Calu3 (cell line): ENCODE results near the gene CEP131. TPM values are rescaled to one million over a fixed set of nuclear protein-coding genes. Genes with fewer than 3 reads are reported as not detected.
"Not testable (repeated sequence)": the region's sequence is repeated elsewhere in the genome, so short reads cannot be mapped to it uniquely, and the experiment has no call there.

Experiments
- BruUV-seq: library from RNA; stranded (reverse); fragments of 400-500 nt; replicated peaks from 2 replicates; lab custom pipeline; 2021; lab: Mats Ljungman, UMichigan
- CTCF ChIA-PET: fragments of 300-600 bp; sonication (Branson Sonifier 250); formaldehyde crosslinking; loops from one replicate; lab custom pipeline; 2022; ENCODE audit warnings: antibody characterized with exemption; lab: Charles Lee
- DNase-seq: peaks from one replicate; pipeline ENCODE4 v3.0.0; 2022
- H3K27ac Mint-ChIP-seq: one replicate; pipeline ENCODE4 v1.8.0; 2022; ENCODE audit warnings: mixed read lengths; ENCODE audit not compliant: unreplicated experiment
- H3K27me3 Mint-ChIP-seq: one replicate; pipeline ENCODE4 v1.8.0; 2022; ENCODE audit warnings: mixed read lengths; ENCODE audit not compliant: unreplicated experiment
- H3K36me3 Mint-ChIP-seq: one replicate; pipeline ENCODE4 v1.8.0; 2022; ENCODE audit warnings: mild to moderate bottlenecking, moderate library complexity, mixed read lengths; ENCODE audit not compliant: insufficient read depth, unreplicated experiment
- H3K4me1 Mint-ChIP-seq: one replicate; pipeline ENCODE4 v1.8.0; 2022; ENCODE audit warnings: mild to moderate bottlenecking, low read depth, mixed read lengths; ENCODE audit not compliant: unreplicated experiment
- H3K4me3 Mint-ChIP-seq: one replicate; pipeline ENCODE4 v1.8.0; 2022; ENCODE audit warnings: mild to moderate bottlenecking, low read depth, moderate library complexity, mixed read lengths; ENCODE audit not compliant: unreplicated experiment
- H3K9me3 Mint-ChIP-seq: one replicate; pipeline ENCODE4 v1.8.0; 2022; ENCODE audit warnings: low read depth, mixed read lengths; ENCODE audit not compliant: unreplicated experiment
- intact Hi-C: fragments of 100-400 bp; cut with micrococcal nuclease; formaldehyde crosslinking; loops from one replicate; pipeline ENCODE4 v1.10.0; 2022; ENCODE audit not compliant: unreplicated experiment
- total RNA-seq: library from RNA; stranded (reverse); gene quantifications from 2 replicates; pipeline ENCODE4 v1.2.3, GENCODE V29; 2022
- TF ChIP-seq, protein P1 (sequence below): fragments of 200-600 bp; IDR thresholded peaks from one replicate; pipeline ENCODE4 v1.8.0; 2022; ENCODE audit warnings: antibody characterized with exemption; ENCODE audit not compliant: unreplicated experiment

Gene CEP131
- total RNA-seq, 1 experiment from 2014 or later = 28.2 TPM

DNA sequence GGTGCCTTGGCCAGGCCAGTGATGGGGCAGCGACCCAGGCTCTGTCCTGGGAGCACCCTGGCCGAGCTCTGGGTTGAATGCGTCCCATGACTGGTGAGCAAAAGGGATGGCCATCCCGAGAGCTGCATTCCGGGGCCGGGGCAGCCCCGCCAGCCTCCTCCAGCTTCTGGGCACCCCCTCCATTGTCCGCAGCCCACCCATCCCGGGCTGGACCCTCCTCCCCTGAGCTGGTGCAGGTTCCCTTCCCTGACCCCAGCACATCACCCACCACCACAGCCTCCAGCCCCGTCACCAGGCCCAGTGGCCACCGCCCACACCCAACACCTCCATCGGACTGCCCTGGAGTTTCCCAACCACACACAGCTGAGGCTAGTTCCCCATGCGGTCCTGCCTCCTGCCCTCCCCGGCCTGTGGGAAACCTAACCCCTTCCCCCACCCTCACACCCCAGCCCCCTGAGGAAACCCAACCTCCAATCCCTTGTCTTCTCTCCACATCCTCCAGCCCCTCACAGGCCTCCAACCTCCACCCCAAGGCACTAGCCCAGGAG, 73.7 kb downstream of the CEP131 start:
- TF ChIP-seq, protein P1, sequence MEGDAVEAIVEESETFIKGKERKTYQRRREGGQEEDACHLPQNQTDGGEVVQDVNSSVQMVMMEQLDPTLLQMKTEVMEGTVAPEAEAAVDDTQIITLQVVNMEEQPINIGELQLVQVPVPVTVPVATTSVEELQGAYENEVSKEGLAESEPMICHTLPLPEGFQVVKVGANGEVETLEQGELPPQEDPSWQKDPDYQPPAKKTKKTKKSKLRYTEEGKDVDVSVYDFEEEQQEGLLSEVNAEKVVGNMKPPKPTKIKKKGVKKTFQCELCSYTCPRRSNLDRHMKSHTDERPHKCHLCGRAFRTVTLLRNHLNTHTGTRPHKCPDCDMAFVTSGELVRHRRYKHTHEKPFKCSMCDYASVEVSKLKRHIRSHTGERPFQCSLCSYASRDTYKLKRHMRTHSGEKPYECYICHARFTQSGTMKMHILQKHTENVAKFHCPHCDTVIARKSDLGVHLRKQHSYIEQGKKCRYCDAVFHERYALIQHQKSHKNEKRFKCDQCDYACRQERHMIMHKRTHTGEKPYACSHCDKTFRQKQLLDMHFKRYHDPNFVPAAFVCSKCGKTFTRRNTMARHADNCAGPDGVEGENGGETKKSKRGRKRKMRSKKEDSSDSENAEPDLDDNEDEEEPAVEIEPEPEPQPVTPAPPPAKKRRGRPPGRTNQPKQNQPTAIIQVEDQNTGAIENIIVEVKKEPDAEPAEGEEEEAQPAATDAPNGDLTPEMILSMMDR = no peak
- H3K4me3 Mint-ChIP-seq = no peak overlapping the region
- intact Hi-C loops = no loop called here
- H3K4me1 Mint-ChIP-seq = no peaks in the 10 kb centered on the region
- DNase-seq = no peak
- no peak overlapping the region for H3K27ac Mint-ChIP-seq
- H3K27me3 Mint-ChIP-seq = peaks cover 79% of the 10 kb centered on the region
- no peaks in the 10 kb centered on the region for H3K36me3 Mint-ChIP-seq
- H3K9me3 Mint-ChIP-seq = no peaks in the 10 kb centered on the region
- CTCF ChIA-PET = interaction anchor here (0.5 kb wide), 1 partner anchor 340 kb away, joined by 9 read pairs; no protein-coding TSS in a partner anchor
- no TSS peak for BruUV-seq

DNA sequence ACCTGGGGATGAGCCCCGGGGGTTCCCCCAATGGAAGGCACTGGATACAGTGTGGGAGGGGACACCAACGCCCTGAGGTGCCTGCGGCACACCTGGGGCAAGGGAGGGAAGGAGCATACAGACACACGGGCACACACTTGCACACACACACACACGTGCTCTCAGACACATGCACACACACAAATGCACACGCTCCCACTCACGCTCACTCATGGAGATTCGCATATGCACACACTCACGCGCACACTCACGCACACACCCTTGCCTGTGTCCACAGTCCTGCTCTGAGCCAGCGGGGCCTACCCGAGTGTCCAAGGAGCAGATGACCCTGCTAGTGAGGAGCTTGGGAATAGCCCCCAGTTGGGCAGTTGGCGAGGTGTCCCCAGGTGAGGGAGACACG, 74.2 kb downstream of the CEP131 start:
- no TSS peak for BruUV-seq
- Mint-ChIP-seq H3K27me3 (peaks cover 79% of the 10 kb centered on the region), H3K9me3 (no peaks in the 10 kb centered on the region), H3K36me3 (no peaks in the 10 kb centered on the region), H3K4me1 (no peaks in the 10 kb centered on the region), H3K4me3 (no peak overlapping the region), H3K27ac (no peak overlapping the region)
- CTCF ChIA-PET = interaction anchor here (0.6 kb wide), 2 partner anchors 26 to 279 kb away, joined by 5 to 6 read pairs; no protein-coding TSS in a partner anchor
- TF ChIP-seq, protein P1 = no peak
- intact Hi-C loops = no loop called here
- no peak for DNase-seq

DNA sequence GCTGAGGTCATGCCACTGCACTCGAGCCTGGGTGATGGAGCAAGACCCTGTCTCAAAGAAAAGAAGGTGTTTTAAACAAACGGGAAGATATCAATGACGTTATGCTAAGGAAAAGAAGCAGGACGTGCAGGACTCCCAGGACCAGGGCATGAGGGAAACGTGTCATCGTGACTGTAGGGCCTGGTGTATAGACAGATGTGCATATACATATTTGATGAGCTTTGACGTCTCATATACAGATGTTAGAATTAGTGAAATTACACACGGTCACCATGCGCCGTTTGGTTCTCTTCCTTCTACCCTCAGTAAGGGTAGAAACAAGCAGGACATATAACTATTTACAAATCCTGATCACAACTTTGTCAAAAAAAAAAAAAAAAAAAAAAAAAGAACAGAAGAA, 75.1 kb downstream of the CEP131 start:
- CTCF ChIA-PET = interaction anchor here (0.6 to 0.7 kb wide), 3 partner anchors 16 to 278 kb away, joined by 5 to 8 read pairs (median 6); no protein-coding TSS in a partner anchor
- no peaks in the 10 kb centered on the region for H3K36me3 Mint-ChIP-seq
- no peak overlapping the region for H3K27ac Mint-ChIP-seq
- H3K4me3 Mint-ChIP-seq = no peak overlapping the region
- no TSS peak for BruUV-seq
- intact Hi-C loops = no loop called here
- H3K4me1 Mint-ChIP-seq = no peaks in the 10 kb centered on the region
- DNase-seq = no peak
- TF ChIP-seq, protein P1 = no peak
- no peaks in the 10 kb centered on the region for H3K9me3 Mint-ChIP-seq
- H3K27me3 Mint-ChIP-seq = peaks cover 72% of the 10 kb centered on the region

DNA sequence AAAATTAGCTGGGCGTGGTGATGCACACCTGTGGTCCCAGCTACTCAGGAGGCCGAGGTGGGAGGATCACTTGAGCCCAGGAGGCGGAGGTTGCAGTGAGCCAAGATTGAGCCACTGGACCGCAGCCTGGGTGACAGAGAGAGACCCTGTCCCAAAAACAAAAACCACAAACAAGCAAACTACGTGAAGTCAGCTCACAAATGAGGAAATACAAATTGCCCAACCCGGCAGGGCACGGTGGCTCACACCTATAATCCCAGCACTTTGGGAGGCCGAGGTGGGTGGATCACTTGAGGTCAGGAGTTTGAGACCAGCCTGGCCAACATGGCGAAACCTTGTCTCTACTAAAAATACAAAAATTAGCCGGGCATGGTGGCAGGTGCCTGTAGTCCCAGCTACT, 76.6 kb downstream of the CEP131 start:
- H3K36me3 Mint-ChIP-seq, CTCF ChIA-PET, H3K4me1 Mint-ChIP-seq, intact Hi-C loops, H3K9me3 Mint-ChIP-seq, BruUV-seq, H3K4me3 Mint-ChIP-seq, H3K27ac Mint-ChIP-seq, DNase-seq: not testable (repeated sequence)
- H3K27me3 Mint-ChIP-seq = peaks cover 57% of the 10 kb centered on the region

DNA sequence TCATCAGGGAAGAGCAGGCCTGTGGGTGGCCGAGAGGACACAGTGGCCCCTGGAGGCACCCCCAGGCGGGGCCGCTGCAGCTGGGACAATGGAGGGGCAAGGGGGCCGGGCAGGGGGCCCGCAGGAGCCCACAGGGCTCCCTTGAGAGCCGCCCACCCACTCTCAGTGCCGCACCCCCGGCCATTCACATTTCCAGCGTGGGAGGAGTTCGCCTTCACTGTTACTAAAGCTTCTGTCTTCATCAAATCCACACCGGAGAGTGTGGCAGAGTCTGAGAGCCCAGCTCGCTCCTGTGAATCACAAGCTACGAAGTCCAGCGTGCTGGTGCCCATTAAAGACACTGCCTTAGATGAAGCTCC, 78.4 kb downstream of the CEP131 start:
- no peak for DNase-seq
- intact Hi-C loops = no loop called here
- Mint-ChIP-seq H3K4me1 (no peaks in the 10 kb centered on the region), H3K27me3 (peaks cover 39% of the 10 kb centered on the region), H3K9me3 (no peaks in the 10 kb centered on the region), H3K36me3 (no peaks in the 10 kb centered on the region), H3K27ac (no peak overlapping the region), H3K4me3 (no peak overlapping the region)
- CTCF ChIA-PET = no interaction called here
- BruUV-seq = no TSS peak
- TF ChIP-seq, protein P1 = no peak
